Measurements from ENCODE around the gene TRPV4.
"Not testable (repeated sequence)": the region's sequence is repeated elsewhere in the genome, so short reads cannot be mapped to it uniquely, and the experiment has no call there.

Gene TRPV4

GRCh38 chr12:109855377-109855776 is 22.2 kb upstream of the TRPV4 start:
- no peak overlapping the region for H3K9ac ChIP-seq (ENCODE audit: low read depth, low read length)
- peaks cover 5% of the 10 kb centered on the region; the same call in 1 of the 2 replicates for H3K36me3 ChIP-seq (ENCODE audit: insufficient read depth, low read depth, low read length)
- H3K27ac ChIP-seq (ENCODE audit: low read length) = no peak overlapping the region
- no peak overlapping the region for H3K4me3 ChIP-seq (ENCODE audit: low read length)
- H3K27me3 ChIP-seq (ENCODE audit: insufficient read depth, low read length) = no peaks in the 10 kb centered on the region
- no peaks in the 10 kb centered on the region for H3K4me1 ChIP-seq (ENCODE audit: insufficient read depth, low read length)
- H3K9me3 ChIP-seq (ENCODE audit: insufficient read depth, low read depth, low read length) = no peaks in the 10 kb centered on the region

- not testable (repeated sequence) for H3K36me3 ChIP-seq (ENCODE audit: insufficient read depth, low read depth, low read length); H3K9me3 ChIP-seq (ENCODE audit: insufficient read depth, low read depth, low read length); H3K4me1 ChIP-seq (ENCODE audit: insufficient read depth, low read length); H3K4me3 ChIP-seq (ENCODE audit: low read length); H3K27ac ChIP-seq (ENCODE audit: low read length); H3K27me3 ChIP-seq (ENCODE audit: insufficient read depth, low read length); H3K9ac ChIP-seq (ENCODE audit: low read depth, low read length)
Observed at GRCh38 chr12:109850518-109850917, 17.3 kb upstream of the TRPV4 start.

- H3K27me3 ChIP-seq (ENCODE audit: insufficient read depth, low read length) = no peaks in the 10 kb centered on the region
- H3K27ac ChIP-seq (ENCODE audit: low read length) = no peak overlapping the region
- H3K9me3 ChIP-seq (ENCODE audit: insufficient read depth, low read depth, low read length) = no peaks in the 10 kb centered on the region
- no peak overlapping the region for H3K9ac ChIP-seq (ENCODE audit: low read depth, low read length)
- H3K36me3 ChIP-seq (ENCODE audit: insufficient read depth, low read depth, low read length) = no peaks in the 10 kb centered on the region
- H3K4me3 ChIP-seq (ENCODE audit: low read length) = no peak overlapping the region
- H3K4me1 ChIP-seq (ENCODE audit: insufficient read depth, low read length) = no peaks in the 10 kb centered on the region
Observed at GRCh38 chr12:109847142-109847735, 14.0 kb upstream of the TRPV4 start.

- no peak overlapping the region; the same call in 1 of the 2 replicates for H3K4me3 ChIP-seq (ENCODE audit: low read length)
- no peaks in the 10 kb centered on the region for H3K27me3 ChIP-seq (ENCODE audit: insufficient read depth, low read length)
- H3K36me3 ChIP-seq (ENCODE audit: insufficient read depth, low read depth, low read length) = no peaks in the 10 kb centered on the region
- no peak overlapping the region for H3K9ac ChIP-seq (ENCODE audit: low read depth, low read length)
- no peaks in the 10 kb centered on the region for H3K4me1 ChIP-seq (ENCODE audit: insufficient read depth, low read length)
- H3K27ac ChIP-seq (ENCODE audit: low read length) = no peak overlapping the region
- H3K9me3 ChIP-seq (ENCODE audit: insufficient read depth, low read depth, low read length) = no peaks in the 10 kb centered on the region
Observed at GRCh38 chr12:109845824-109846205, 12.6 kb upstream of the TRPV4 start.

GRCh38 chr12:109844983-109845823 is 12.0 kb upstream of the TRPV4 start:
- Histone ChIP-seq H3K9ac (ENCODE audit: low read depth, low read length) (no peak overlapping the region), H3K27me3 (ENCODE audit: insufficient read depth, low read length) (no peaks in the 10 kb centered on the region), H3K27ac (ENCODE audit: low read length) (no peak overlapping the region), H3K4me3 (ENCODE audit: low read length) (peak overlapping the region; percentile 37; the same call in 1 of the 2 replicates), H3K9me3 (ENCODE audit: insufficient read depth, low read depth, low read length) (no peaks in the 10 kb centered on the region), H3K4me1 (ENCODE audit: insufficient read depth, low read length) (0 out of 2 replicates have a peak, but pooled peaks cover 2% of the 10 kb centered on the region), H3K36me3 (ENCODE audit: insufficient read depth, low read depth, low read length) (no peaks in the 10 kb centered on the region)

GRCh38 chr12:109844091-109844490 is 10.9 kb upstream of the TRPV4 start:
- Histone ChIP-seq H3K27me3 (ENCODE audit: insufficient read depth, low read length) (no peaks in the 10 kb centered on the region), H3K9me3 (ENCODE audit: insufficient read depth, low read depth, low read length) (no peaks in the 10 kb centered on the region), H3K27ac (ENCODE audit: low read length) (no peak overlapping the region), H3K36me3 (ENCODE audit: insufficient read depth, low read depth, low read length) (no peaks in the 10 kb centered on the region), H3K4me1 (ENCODE audit: insufficient read depth, low read length) (0 out of 2 replicates have a peak, but pooled peaks cover 2% of the 10 kb centered on the region), H3K9ac (ENCODE audit: low read depth, low read length) (no peak overlapping the region), H3K4me3 (ENCODE audit: low read length) (no peak overlapping the region)

GRCh38 chr12:109842021-109842420 is 8.8 kb upstream of the TRPV4 start:
- Histone ChIP-seq H3K27me3 (ENCODE audit: insufficient read depth, low read length) (no peaks in the 10 kb centered on the region), H3K9ac (ENCODE audit: low read depth, low read length) (no peak overlapping the region), H3K4me3 (ENCODE audit: low read length) (no peak overlapping the region), H3K9me3 (ENCODE audit: insufficient read depth, low read depth, low read length) (no peaks in the 10 kb centered on the region), H3K27ac (ENCODE audit: low read length) (no peak overlapping the region), H3K4me1 (ENCODE audit: insufficient read depth, low read length) (0 out of 2 replicates have a peak, but pooled peaks cover 2% of the 10 kb centered on the region), H3K36me3 (ENCODE audit: insufficient read depth, low read depth, low read length) (no peaks in the 10 kb centered on the region)

GRCh38 chr12:109841356-109841755 is 8.2 kb upstream of the TRPV4 start:
- H3K4me1 ChIP-seq (ENCODE audit: insufficient read depth, low read length) = 0 out of 2 replicates have a peak, but pooled peaks cover 2% of the 10 kb centered on the region
- H3K4me3 ChIP-seq (ENCODE audit: low read length) = no peak overlapping the region
- no peaks in the 10 kb centered on the region for H3K9me3 ChIP-seq (ENCODE audit: insufficient read depth, low read depth, low read length)
- H3K27me3 ChIP-seq (ENCODE audit: insufficient read depth, low read length) = no peaks in the 10 kb centered on the region
- H3K27ac ChIP-seq (ENCODE audit: low read length) = no peak overlapping the region
- no peak overlapping the region for H3K9ac ChIP-seq (ENCODE audit: low read depth, low read length)
- no peaks in the 10 kb centered on the region for H3K36me3 ChIP-seq (ENCODE audit: insufficient read depth, low read depth, low read length)

GRCh38 chr12:109840305-109841074 is 7.3 kb upstream of the TRPV4 start:
- no peaks in the 10 kb centered on the region for H3K9me3 ChIP-seq (ENCODE audit: insufficient read depth, low read depth, low read length)
- no peaks in the 10 kb centered on the region for H3K27me3 ChIP-seq (ENCODE audit: insufficient read depth, low read length)
- H3K4me1 ChIP-seq (ENCODE audit: insufficient read depth, low read length) = 0 out of 2 replicates have a peak, but pooled peaks cover 2% of the 10 kb centered on the region
- H3K36me3 ChIP-seq (ENCODE audit: insufficient read depth, low read depth, low read length) = no peaks in the 10 kb centered on the region
- no peak overlapping the region for H3K27ac ChIP-seq (ENCODE audit: low read length)
- no peak overlapping the region for H3K9ac ChIP-seq (ENCODE audit: low read depth, low read length)
- no peak overlapping the region for H3K4me3 ChIP-seq (ENCODE audit: low read length)

- Histone ChIP-seq H3K4me1 (ENCODE audit: insufficient read depth, low read length) (0 out of 2 replicates have a peak, but pooled peaks cover 2% of the 10 kb centered on the region), H3K27me3 (ENCODE audit: insufficient read depth, low read length) (no peaks in the 10 kb centered on the region), H3K27ac (ENCODE audit: low read length) (no peak overlapping the region), H3K4me3 (ENCODE audit: low read length) (no peak overlapping the region), H3K9me3 (ENCODE audit: insufficient read depth, low read depth, low read length) (no peaks in the 10 kb centered on the region), H3K9ac (ENCODE audit: low read depth, low read length) (no peak overlapping the region), H3K36me3 (ENCODE audit: insufficient read depth, low read depth, low read length) (no peaks in the 10 kb centered on the region)
Observed at GRCh38 chr12:109839444-109839843, 6.2 kb upstream of the TRPV4 start.

GRCh38 chr12:109836916-109837315 is 3.7 kb upstream of the TRPV4 start:
- Histone ChIP-seq H3K9ac (ENCODE audit: low read depth, low read length) (no peak overlapping the region), H3K36me3 (ENCODE audit: insufficient read depth, low read depth, low read length) (no peaks in the 10 kb centered on the region), H3K4me3 (ENCODE audit: low read length) (no peak overlapping the region), H3K4me1 (ENCODE audit: insufficient read depth, low read length) (0 out of 2 replicates have a peak, but pooled peaks cover 2% of the 10 kb centered on the region), H3K27ac (ENCODE audit: low read length) (no peak overlapping the region), H3K27me3 (ENCODE audit: insufficient read depth, low read length) (peaks cover 4% of the 10 kb centered on the region; the same call in 1 of the 2 replicates), H3K9me3 (ENCODE audit: insufficient read depth, low read depth, low read length) (no peaks in the 10 kb centered on the region)

Measured in iPS-20b (cell line).